GM18867 (cell line): Measurements from ENCODE around the gene MTO1.
"Not testable (repeated sequence)": the region's sequence is repeated elsewhere in the genome, so short reads cannot be mapped to it uniquely, and the experiment has no call there.

Source experiments
- ATAC-seq: cut with Tn5 transposase; IDR thresholded peaks from one replicate; pipeline ENCODE4 v1.9.1; 2021; ENCODE audit warnings: mild to moderate bottlenecking, moderate library complexity; ENCODE audit not compliant: unreplicated experiment

The MTO1 gene

GRCh38 chr6:73523434-73524123, 62.0 kb downstream of the MTO1 start:
- peak; percentile 55 for ATAC-seq

GRCh38 chr6:73525546-73526330, 64.2 kb downstream of the MTO1 start:
- no peak for ATAC-seq

GRCh38 chr6:73528897-73529296, 67.4 kb downstream of the MTO1 start:
- ATAC-seq: no peak

GRCh38 chr6:73532293-73532692, 70.8 kb downstream of the MTO1 start:
- no peak for ATAC-seq

- no peak for ATAC-seq
Observed at GRCh38 chr6:73534628-73535027, 73.1 kb downstream of the MTO1 start.

GRCh38 chr6:73537677-73538076, 76.1 kb downstream of the MTO1 start:
- ATAC-seq: peak; percentile 49

GRCh38 chr6:73538116-73538779, 76.7 kb downstream of the MTO1 start:
- peak; percentile 17 for ATAC-seq

GRCh38 chr6:73542481-73542880, 80.9 kb downstream of the MTO1 start:
- not testable (repeated sequence) for ATAC-seq

- no peak for ATAC-seq
Observed at GRCh38 chr6:73542891-73543290, 81.4 kb downstream of the MTO1 start.

GRCh38 chr6:73547036-73547435, 85.5 kb downstream of the MTO1 start:
- ATAC-seq: no peak

- no peak for ATAC-seq
Observed at GRCh38 chr6:73548458-73549446, 87.2 kb downstream of the MTO1 start.

GRCh38 chr6:73551115-73551514, 89.6 kb downstream of the MTO1 start:
- not testable (repeated sequence) for ATAC-seq

- ATAC-seq: not testable (repeated sequence)
Observed at GRCh38 chr6:73555380-73555949, 93.9 kb downstream of the MTO1 start.

- no peak for ATAC-seq
Observed at GRCh38 chr6:73556836-73557235, 95.3 kb downstream of the MTO1 start.
